ENCODE measurements around the gene ACTA2. TPM values are rescaled to one million over a fixed set of nuclear protein-coding genes. Genes with fewer than 3 reads are reported as not detected.

Gene ACTA2
- total RNA-seq, 1 experiment from 2014 or later: 2.4 TPM

GRCh38 chr10:88901206-88901983, 51.2 kb downstream of the ACTA2 start:
- H3K56ac ChIP-seq (ENCODE audit: insufficient read length, low read depth, low read length): no peak overlapping the region
- H3K9me3 Mint-ChIP-seq: no peaks in the 10 kb centered on the region
- no peak overlapping the region for H3K9ac ChIP-seq (ENCODE audit: extremely low read depth, insufficient read length, low read length)
- H3K27me3 Mint-ChIP-seq (ENCODE audit: low read depth): no peaks in the 10 kb centered on the region
- H3K18ac ChIP-seq (ENCODE audit: insufficient read length, low read depth, low read length): no peak overlapping the region
- no peaks in the 10 kb centered on the region for H4K20me1 ChIP-seq (ENCODE audit: control insufficient read depth, insufficient read depth, insufficient read length)
- no peaks in the 10 kb centered on the region for H3K27me3 ChIP-seq (ENCODE audit: insufficient read depth, low read length)
- no peak overlapping the region for H4K5ac ChIP-seq (ENCODE audit: insufficient read length, low read depth, low read length)
- TF ChIP-seq, protein P1, sequence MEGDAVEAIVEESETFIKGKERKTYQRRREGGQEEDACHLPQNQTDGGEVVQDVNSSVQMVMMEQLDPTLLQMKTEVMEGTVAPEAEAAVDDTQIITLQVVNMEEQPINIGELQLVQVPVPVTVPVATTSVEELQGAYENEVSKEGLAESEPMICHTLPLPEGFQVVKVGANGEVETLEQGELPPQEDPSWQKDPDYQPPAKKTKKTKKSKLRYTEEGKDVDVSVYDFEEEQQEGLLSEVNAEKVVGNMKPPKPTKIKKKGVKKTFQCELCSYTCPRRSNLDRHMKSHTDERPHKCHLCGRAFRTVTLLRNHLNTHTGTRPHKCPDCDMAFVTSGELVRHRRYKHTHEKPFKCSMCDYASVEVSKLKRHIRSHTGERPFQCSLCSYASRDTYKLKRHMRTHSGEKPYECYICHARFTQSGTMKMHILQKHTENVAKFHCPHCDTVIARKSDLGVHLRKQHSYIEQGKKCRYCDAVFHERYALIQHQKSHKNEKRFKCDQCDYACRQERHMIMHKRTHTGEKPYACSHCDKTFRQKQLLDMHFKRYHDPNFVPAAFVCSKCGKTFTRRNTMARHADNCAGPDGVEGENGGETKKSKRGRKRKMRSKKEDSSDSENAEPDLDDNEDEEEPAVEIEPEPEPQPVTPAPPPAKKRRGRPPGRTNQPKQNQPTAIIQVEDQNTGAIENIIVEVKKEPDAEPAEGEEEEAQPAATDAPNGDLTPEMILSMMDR (conservative IDR thresholded peaks at IDR 0.05): no peak
- H2BK20ac ChIP-seq (ENCODE audit: low read depth, low read length, poor library complexity, severe bottlenecking): no peak overlapping the region
- WGBS (ENCODE audit: extremely low coverage, insufficient read length, low lambda C conversion rate): no CpG with 5 or more reads among the region's 1 CpG
- H4K91ac ChIP-seq (ENCODE audit: insufficient read length, low read depth, low read length): no peak overlapping the region
- no peak overlapping the region for H2AK5ac ChIP-seq (ENCODE audit: insufficient read length, low read length)
- H2BK15ac ChIP-seq (ENCODE audit: low read depth, low read length): no peak overlapping the region
- no peak for DNase-seq
- H3K36me3 Mint-ChIP-seq (ENCODE audit: insufficient read depth in 1 of 3, low read depth in 3 of 3): peaks cover 0 to 6% (median 3%) of the 10 kb centered on the region in 3 experiments; a peak in 3 of 7 replicates
- no peak overlapping the region for H2BK120ac ChIP-seq (ENCODE audit: low read depth, low read length, poor library complexity, severe bottlenecking)
- no peak overlapping the region for H3K4me3 Mint-ChIP-seq
- no peak overlapping the region for H2AFZ ChIP-seq (ENCODE audit: low read length)
- H3K9me3 ChIP-seq (ENCODE audit: control insufficient read depth, low read depth, low read length): no peaks in the 10 kb centered on the region
- no peak overlapping the region for H3K27ac ChIP-seq (ENCODE audit: insufficient read length, low read depth, low read length)
- H3K23me2 ChIP-seq (ENCODE audit: insufficient read length, low read depth, low read length, poor library complexity, severe bottlenecking): no peaks in the 10 kb centered on the region
- H3K4me1 ChIP-seq (ENCODE audit: insufficient read depth, low read length): peaks cover 3% of the 10 kb centered on the region; the same call in 1 of the 2 replicates
- no peak overlapping the region for H2BK12ac ChIP-seq (ENCODE audit: insufficient read length, low read depth, low read length)
- no peak overlapping the region for H3K23ac ChIP-seq (ENCODE audit: insufficient read length, low read depth, low read length)
- no peak overlapping the region for H4K8ac ChIP-seq (replicated peaks; ENCODE audit: insufficient read length, low read depth, low read length)
- H3K4me1 Mint-ChIP-seq: peaks cover 10 to 13% of the 10 kb centered on the region in 2 experiments
- H3K79me1 ChIP-seq (ENCODE audit: insufficient read depth, low read depth, low read length, poor library complexity, severe bottlenecking): no peaks in the 10 kb centered on the region
- no peak overlapping the region for H3T11ph ChIP-seq (ENCODE audit: low read length)
- no peak overlapping the region for H3K14ac ChIP-seq (ENCODE audit: insufficient read depth, low read length)
- H3K27ac Mint-ChIP-seq: no peak overlapping the region
- no peak overlapping the region for H3K4me2 ChIP-seq (ENCODE audit: insufficient read depth, insufficient read length, low read length)
- no peak overlapping the region for H2BK5ac ChIP-seq (ENCODE audit: insufficient read length, low read length)
- H3K4ac ChIP-seq (ENCODE audit: low read depth, low read length): no peak overlapping the region
- no peaks in the 10 kb centered on the region for H3K79me2 ChIP-seq (ENCODE audit: insufficient read depth, low read length)
